MM.1S (cell line): ENCODE results near the gene CCDC88A.

Source experiments
- DNase-seq: peaks from one replicate; pipeline ENCODE4 v3.0.0-alpha.2; 2015
- H2AFZ ChIP-seq: fragments of 300-600 bp; sonication (generic); 2 replicates; pipeline ENCODE4 v1.6.0; 2016; ENCODE audit warnings: antibody characterized with exemption, low read length
- H3F3A ChIP-seq: fragments of 300-600 bp; sonication (generic); 2 replicates; pipeline ENCODE4 v1.6.1; 2016; ENCODE audit warnings: mild to moderate bottlenecking, antibody characterized with exemption, low read length, moderate library complexity, mixed read lengths; ENCODE audit not compliant: insufficient read depth
- H3K27ac ChIP-seq: fragments of 300-600 bp; sonication (generic); 2 replicates; pipeline ENCODE4 v1.5.1; 2016; ENCODE audit warnings: mild to moderate bottlenecking, low read length
- H3K27me3 ChIP-seq: fragments of 300-600 bp; sonication (generic); replicated peaks from 2 replicates; pipeline ENCODE4 v1.6.0; 2016; ENCODE audit warnings: low read length; ENCODE audit not compliant: insufficient read depth
- H3K36me3 ChIP-seq: fragments of 300-600 bp; sonication (generic); replicated peaks from 2 replicates; pipeline ENCODE4 v1.6.1; 2016; ENCODE audit warnings: mild to moderate bottlenecking, low read length, mixed read lengths; ENCODE audit not compliant: insufficient read depth
- H3K4me1 ChIP-seq: fragments of 300-600 bp; sonication (generic); 2 replicates; pipeline ENCODE4 v1.6.1; 2016; ENCODE audit warnings: low read length, mixed read lengths
- H3K4me2 ChIP-seq: fragments of 300-600 bp; sonication (generic); 2 replicates; pipeline ENCODE4 v1.6.0; 2016; ENCODE audit warnings: low read depth, low read length
- H3K4me3 ChIP-seq: fragments of 300-600 bp; sonication (generic); 2 replicates; pipeline ENCODE4 v1.5.1; 2016; ENCODE audit warnings: low read length, mixed read lengths
- H3K79me2 ChIP-seq: fragments of 300-600 bp; sonication (generic); 2 replicates; pipeline ENCODE4 v1.6.1; 2016; ENCODE audit warnings: mixed run types, low read length, mixed read lengths
- H3K9ac ChIP-seq: fragments of 300-600 bp; sonication (generic); 2 replicates; pipeline ENCODE4 v1.6.1; 2016; ENCODE audit warnings: low read length, mixed read lengths
- H3K9me2 ChIP-seq: fragments of 300-600 bp; sonication (generic); replicated peaks from 2 replicates; pipeline ENCODE4 v1.6.1; 2016; ENCODE audit warnings: mild to moderate bottlenecking, low read length, mixed read lengths; ENCODE audit not compliant: insufficient read depth
- H3K9me3 ChIP-seq: fragments of 300-600 bp; sonication (generic); replicated peaks from 2 replicates; pipeline ENCODE4 v1.6.1; 2016; ENCODE audit warnings: mild to moderate bottlenecking, low read length, mixed read lengths; ENCODE audit not compliant: insufficient read depth
- H4K20me1 ChIP-seq: fragments of 300-600 bp; sonication (generic); 2 replicates; pipeline ENCODE4 v1.6.1; 2016; ENCODE audit warnings: mild to moderate bottlenecking, low read length, moderate library complexity, mixed read lengths; ENCODE audit not compliant: insufficient read depth
- CTCF ChIP-seq: fragments of 300-600 bp; sonication (generic); IDR thresholded peaks from 2 replicates; pipeline ENCODE4 v1.5.1; 2016; ENCODE audit warnings: antibody characterized with exemption, low read length, mixed read lengths
- EZH2 ChIP-seq: fragments of 300-600 bp; sonication (generic); optimal IDR thresholded peaks from 2 replicates; pipeline ENCODE3; 2017; ENCODE audit warnings: low read depth, mild to moderate bottlenecking, antibody characterized with exemption, low read length, mixed read lengths
- EZH2phosphoT487 ChIP-seq: fragments of 300-600 bp; sonication (generic); IDR thresholded peaks from 2 replicates; pipeline ENCODE4 v1.6.1; 2018; ENCODE audit warnings: antibody characterized with exemption, low read length

Gene CCDC88A

GRCh38 chr2:55425431-55425831 is 5.8 kb upstream of the CCDC88A start:
- Histone ChIP-seq H3K27me3 (0 out of 2 replicates have a peak, but pooled peaks cover 6% of the 10 kb centered on the region), H3K79me2 (no peaks in the 10 kb centered on the region), H3K27ac (no peak overlapping the region), H3K4me3 (no peak overlapping the region), H3K9me3 (no peaks in the 10 kb centered on the region), H3K9ac (no peak overlapping the region), H2AFZ (no peak overlapping the region), H4K20me1 (no peaks in the 10 kb centered on the region), H3K4me1 (no peaks in the 10 kb centered on the region), H3K9me2 (no peaks in the 10 kb centered on the region), H3K36me3 (no peaks in the 10 kb centered on the region), H3F3A (no peaks in the 10 kb centered on the region), H3K4me2 (no peak overlapping the region)
- no peak for DNase-seq
- TF ChIP-seq EZH2phosphoT487 (no peak), CTCF (no peak), EZH2 (no peak)

DNA sequence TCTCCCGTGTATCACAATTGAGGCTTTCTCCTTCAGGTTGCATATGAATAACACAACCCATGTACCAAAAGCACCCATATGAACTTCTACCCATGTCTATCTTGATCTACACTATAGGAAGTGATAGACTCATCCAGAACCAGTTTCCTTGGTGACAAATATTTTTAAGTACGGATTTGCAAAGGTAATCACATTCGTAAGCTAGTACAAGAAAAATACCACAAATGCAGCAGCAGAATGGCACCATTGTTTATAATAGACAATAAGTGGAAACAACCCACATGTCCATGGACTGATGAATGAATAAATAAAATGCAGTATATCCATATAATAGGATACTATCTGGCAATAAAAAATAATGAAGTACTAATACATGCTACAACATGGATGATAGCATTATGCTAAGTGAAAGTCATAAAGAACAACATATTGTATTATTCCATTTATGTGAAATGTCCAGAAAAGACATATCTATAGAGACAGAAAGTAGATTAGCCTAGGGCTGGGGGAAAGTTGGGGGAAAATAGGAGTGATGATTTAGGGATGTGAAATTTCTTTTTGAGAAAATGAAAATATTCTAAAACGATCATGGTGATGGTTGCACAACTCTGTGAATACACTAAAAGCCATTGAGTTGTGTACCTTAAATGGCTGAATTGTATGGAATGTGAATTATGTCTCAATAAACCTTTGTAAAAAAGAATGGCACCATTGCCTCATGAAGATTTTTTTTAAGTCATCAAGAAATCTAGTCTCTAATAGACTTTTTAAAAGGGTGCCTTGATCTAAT is 3.4 kb upstream of the CCDC88A start:
- Histone ChIP-seq H3K4me1 (no peaks in the 10 kb centered on the region), H3K27me3 (peaks cover 24% of the 10 kb centered on the region), H3K9me3 (no peaks in the 10 kb centered on the region), H3K36me3 (no peaks in the 10 kb centered on the region), H4K20me1 (no peaks in the 10 kb centered on the region), H2AFZ (no peak overlapping the region), H3K4me2 (no peak overlapping the region), H3K9ac (no peak overlapping the region), H3K4me3 (no peak overlapping the region), H3K27ac (no peak overlapping the region), H3K9me2 (no peaks in the 10 kb centered on the region), H3K79me2 (no peaks in the 10 kb centered on the region), H3F3A (peaks cover 16% of the 10 kb centered on the region)
- no peak for DNase-seq
- TF ChIP-seq CTCF = no peak
- no peak for TF ChIP-seq EZH2phosphoT487
- no peak for TF ChIP-seq EZH2

DNA sequence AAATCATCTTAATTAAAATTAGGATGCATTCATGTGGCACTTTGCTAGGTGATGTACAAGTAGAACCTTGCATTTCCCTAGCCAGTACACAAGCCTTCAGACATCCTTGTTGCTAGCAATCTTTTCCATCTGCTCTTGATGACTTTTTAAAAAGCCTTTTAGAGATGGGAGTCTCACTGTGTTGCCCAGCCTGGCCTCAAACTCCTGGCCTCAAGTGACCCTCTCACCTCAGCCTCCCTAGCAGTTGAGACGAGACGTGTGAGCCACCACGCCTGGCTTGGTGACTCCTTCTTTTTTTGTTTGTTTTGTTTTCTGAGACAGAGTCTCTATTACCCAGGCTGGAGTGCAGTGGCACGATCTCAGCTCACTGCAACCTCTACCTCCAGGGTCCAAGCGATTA is 1.7 kb upstream of the CCDC88A start:
- Histone ChIP-seq H3K27me3 (peaks cover 30% of the 10 kb centered on the region), H3K27ac (no peak overlapping the region), H3K36me3 (no peaks in the 10 kb centered on the region), H3K9me3 (no peaks in the 10 kb centered on the region), H3K4me1 (peaks cover 15% of the 10 kb centered on the region), H3K4me2 (peak overlapping the region; percentile 78; the same call in 1 of the 2 replicates), H3F3A (peaks cover 21% of the 10 kb centered on the region), H3K4me3 (0 out of 2 replicates have a peak overlapping the region, but pooled peaks have one; percentile 75), H4K20me1 (no peaks in the 10 kb centered on the region), H3K9ac (no peak overlapping the region), H2AFZ (no peak overlapping the region), H3K9me2 (no peaks in the 10 kb centered on the region), H3K79me2 (no peaks in the 10 kb centered on the region)
- no peak for DNase-seq
- no peak for TF ChIP-seq EZH2
- TF ChIP-seq CTCF = no peak
- no peak for TF ChIP-seq EZH2phosphoT487
